Measurements from ENCODE around the gene B3GALT6. TPM values are rescaled to one million over a fixed set of nuclear protein-coding genes. Genes with fewer than 3 reads are reported as not detected.
A peak's percentile ranks its signal among the peaks of the same experiment; 100 is the strongest.

B3GALT6 gene
- total and polyA plus RNA-seq, 11 donors: 6.7 to 21.4 (median 11.2) TPM

- Histone ChIP-seq H3K27ac (peak overlapping the region in 2 of 12 donors; percentile 42 to 86), H3K4me1 (peaks cover 0 to 66% (median 28%) of the 10 kb centered on the region in 12 donors), H3K4me3 (peak overlapping the region in 9 of 12 donors; percentile 21 to 64 (median 54)), H3K27me3 (peaks cover 2 to 15% (median 10%) of the 10 kb centered on the region in 9 donors), H3K36me3 (peaks cover 0 to 13% (median 4%) of the 10 kb centered on the region in 9 donors), H3K9me3 (no peaks in the 10 kb centered on the region)
- TF ChIP-seq CTCF (IDR thresholded peaks at IDR 0.05) (no peak), POLR2A (IDR thresholded peaks at IDR 0.05) (no peak)
- DNase-seq (peak in 4 of 5 donors; percentile 3 to 63 (median 23)), ATAC-seq (no peak)
- intact Hi-C loops (cut with DNase I): loop anchor here in 1 of 10 donors (2.0 kb wide), 1 partner anchor 53 kb away; no protein-coding TSS in a partner anchor
- WGBS, 4 donors: 77 to 83% (median 80%) methylated on average over 20 to 28 of the region's 28 CpGs
Observed at GRCh38 chr1:1211541-1212441, 20.2 kb upstream of the B3GALT6 start.

GRCh38 chr1:1212780-1213344 lies 19.2 kb upstream of the B3GALT6 start:
- H3K9me3 ChIP-seq: no peaks in the 10 kb centered on the region
- peak overlapping the region in 11 of 12 donors; percentile 23 to 86 (median 81) for H3K27ac ChIP-seq
- peak; percentile 21 to 78 (median 44) for ATAC-seq
- peaks cover 0 to 56% (median 27%) of the 10 kb centered on the region in 12 donors for H3K4me1 ChIP-seq
- peak; percentile 64 to 86 (median 74) for DNase-seq
- peaks cover 0 to 24% (median 15%) of the 10 kb centered on the region in 9 donors for H3K36me3 ChIP-seq
- H3K4me3 ChIP-seq: peak overlapping the region; percentile 3 to 64 (median 52)
- intact Hi-C loops (cut with DNase I): loop anchor here in 1 of 10 donors (2.0 kb wide), 1 partner anchor 54 kb away; no protein-coding TSS in a partner anchor
- H3K27me3 ChIP-seq: peaks cover 0 to 4% (median 0%) of the 10 kb centered on the region in 9 donors
- 44 to 64% (median 45%) methylated on average over 16 to 24 of the region's 24 CpGs for WGBS, 4 donors
- TF ChIP-seq CTCF (IDR thresholded peaks at IDR 0.05) (no peak), POLR2A (IDR thresholded peaks at IDR 0.05) (no peak)

- intact Hi-C loops (cut with DNase I): loop anchor here in 1 of 10 donors (2.0 kb wide), 1 partner anchor 55 kb away; no protein-coding TSS in a partner anchor
- Histone ChIP-seq H3K4me3 (peak within 1 kb of the TSS in 10 of 12 donors; percentile 21 to 64 (median 54)), H3K27ac (peak within 1 kb of the TSS in 11 of 12 donors; percentile 23 to 86 (median 81)), H3K9me3 (no peaks in the 10 kb centered on the region), H3K36me3 (peaks cover 0 to 31% (median 22%) of the 10 kb centered on the region in 9 donors), H3K4me1 (peaks cover 0 to 49% (median 23%) of the 10 kb centered on the region in 12 donors), H3K27me3 (peaks cover 0 to 2% (median 0%) of the 10 kb centered on the region in 9 donors)
- peak in 2 of 5 donors; percentile 31 to 69 for DNase-seq
- no peak for TF ChIP-seq CTCF (IDR thresholded peaks at IDR 0.05)
- TF ChIP-seq POLR2A (IDR thresholded peaks at IDR 0.05): no peak
- peak in 3 of 4 donors; percentile 2 to 36 (median 27) for ATAC-seq
- WGBS, 4 donors: 45 to 53% (median 50%) methylated on average over 35 to 56 of the region's 56 CpGs
Observed at GRCh38 chr1:1213345-1214265, 18.4 kb upstream of the B3GALT6 start, which contains the start of gene TNFRSF4. TSS of gene TNFRSF4 (minus strand) at chr1:1214153. CDS start at chr1:1214127, 26 bp downstream.
